Stimulated activated CD8-positive, alpha-beta memory T cell treated with anti-CD3 and anti-CD28 coated beads, Interleukin-15, amount 100 ng/mL, for 1 hour (primary cell): ENCODE measurements around the gene GCLC.

ENCODE experiments used
- DNase-seq: peaks from one replicate; pipeline ENCODE4 v3.0.0-alpha.2; 2020; ENCODE audit warnings: low read depth

The GCLC gene

DNA sequence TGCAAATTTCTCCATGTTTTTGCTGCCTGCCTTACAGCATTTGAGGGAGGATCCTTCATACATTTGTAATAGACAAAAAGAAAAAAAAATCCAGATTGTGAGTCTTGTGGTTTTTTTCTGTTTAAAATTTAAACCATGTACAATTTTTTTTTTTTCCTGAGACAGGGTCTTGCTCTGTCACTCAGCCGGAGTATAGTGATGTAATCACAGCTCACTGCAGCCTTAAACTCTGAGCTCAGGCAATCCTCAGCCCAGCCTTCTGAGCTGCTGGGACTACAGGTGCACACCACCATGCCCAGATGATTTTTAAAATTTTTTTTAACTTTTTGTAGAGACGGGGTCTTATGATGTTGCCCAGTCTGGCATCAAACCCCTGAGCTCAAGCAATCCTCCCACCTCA is 97.0 kb downstream of the GCLC start:
- DNase-seq, result no peak
